Activated CD4-positive, alpha-beta memory T cell treated with anti-CD3 and anti-CD28 coated beads for 36 hours (primary cell): ENCODE measurements around the gene CACNB4. TPM values are rescaled to one million over a fixed set of nuclear protein-coding genes. Genes with fewer than 3 reads are reported as not detected.
"Not testable (repeated sequence)": the region's sequence is repeated elsewhere in the genome, so short reads cannot be mapped to it uniquely, and the experiment has no call there.

Source experiments
- CTCF ChIA-PET: fragments of 350-600 bp; sonication (Branson Sonifier 250); formaldehyde crosslinking; loops from one replicate; lab custom pipeline; 2021; ENCODE audit warnings: antibody characterized with exemption, inconsistent platforms; lab: Charles Lee
- POLR2A ChIA-PET: fragments of 350-600 bp; sonication (Branson Sonifier 250); formaldehyde crosslinking; loops from one replicate; lab custom pipeline; 2021; ENCODE audit warnings: antibody characterized with exemption; lab: Charles Lee
- DNase-seq: peaks from one replicate; pipeline ENCODE4 v3.0.0-alpha.2; 2020
- H3K27ac Mint-ChIP-seq: one replicate; pipeline ENCODE4 v1.8.0; 2021; ENCODE audit warnings: mixed read lengths
- H3K27me3 Mint-ChIP-seq: one replicate; pipeline ENCODE4 v1.8.0; 2021; ENCODE audit warnings: mixed read lengths
- H3K36me3 Mint-ChIP-seq: one replicate; pipeline ENCODE4 v1.8.0; 2021; ENCODE audit warnings: mixed read lengths
- H3K4me1 Mint-ChIP-seq: one replicate; pipeline ENCODE4 v1.8.0; 2021; ENCODE audit warnings: low read depth, mixed read lengths
- H3K4me3 Mint-ChIP-seq: one replicate; pipeline ENCODE4 v1.8.0; 2021; ENCODE audit warnings: mild to moderate bottlenecking, mixed read lengths
- H3K9me3 Mint-ChIP-seq: one replicate; pipeline ENCODE4 v1.8.0; 2021; ENCODE audit warnings: mixed read lengths
- intact Hi-C: fragments of 100-400 bp; cut with micrococcal nuclease; formaldehyde crosslinking; loops from one replicate; pipeline ENCODE4 v1.15.1; 2023
- total RNA-seq, 2 experiments: library from RNA; stranded (reverse); gene quantifications; one replicate each; pipeline ENCODE4 v1.2.3, GENCODE V29; 2021

Gene CACNB4
- total RNA-seq, 2 experiments from 2014 or later: 0.19 to 0.48 TPM

DNA sequence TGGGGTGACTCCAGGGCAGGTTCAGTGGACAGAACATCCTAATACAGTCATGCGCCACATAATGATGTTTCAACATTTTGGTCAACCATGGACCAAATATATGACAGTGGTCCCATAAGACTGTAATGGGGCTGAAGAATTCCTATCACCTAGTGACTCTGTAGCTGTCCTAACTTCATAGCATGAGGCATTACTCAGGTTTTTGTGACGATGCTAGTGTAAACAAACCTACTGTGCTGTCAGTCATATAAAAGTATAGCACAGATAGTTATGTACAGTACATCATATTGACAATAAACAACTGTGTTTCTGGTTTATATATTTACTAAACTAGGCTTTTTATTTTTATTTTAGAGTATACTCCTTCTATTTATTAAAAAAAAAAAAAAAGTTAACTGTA is 87.1 kb downstream of the CACNB4 start:
- ChIA-PET POLR2A (interaction anchor here (0.6 kb wide), 1 partner anchor 247 kb away, joined by 3 read pairs; no protein-coding TSS in a partner anchor), CTCF (interaction anchor here (1.0 to 5.6 kb wide), 4 partner anchors 13 to 15 kb away, joined by 3 to 41 read pairs (median 4); no protein-coding TSS in a partner anchor)
- DNase-seq: no peak
- Mint-ChIP-seq H3K4me3 (no peak overlapping the region), H3K27ac (no peak overlapping the region), H3K9me3 (no peaks in the 10 kb centered on the region), H3K36me3 (no peaks in the 10 kb centered on the region), H3K4me1 (no peaks in the 10 kb centered on the region), H3K27me3 (peaks cover 9% of the 10 kb centered on the region)
- intact Hi-C loops: no loop called here

DNA sequence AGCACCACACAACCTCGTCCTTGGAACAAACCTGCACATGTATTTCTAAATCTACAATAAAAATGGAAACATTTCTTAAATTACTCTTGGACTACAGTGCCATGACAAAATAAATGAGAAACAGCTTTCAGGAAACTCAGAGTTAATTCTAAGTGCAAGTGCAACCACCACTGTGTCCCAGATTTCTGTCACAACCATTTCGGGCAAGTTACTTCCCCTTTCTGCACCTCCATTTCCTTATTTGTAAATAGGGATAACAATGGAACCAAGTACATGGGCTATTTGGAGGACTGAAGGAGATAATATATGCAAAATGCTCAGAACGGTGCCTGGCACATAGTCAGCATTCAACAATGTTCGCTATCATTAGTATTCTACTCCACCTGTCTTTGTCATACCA is 93.2 kb downstream of the CACNB4 start:
- ChIA-PET POLR2A (no interaction called here), CTCF (no interaction called here)
- Mint-ChIP-seq H3K4me3 (no peak overlapping the region), H3K27ac (no peak overlapping the region), H3K9me3 (no peaks in the 10 kb centered on the region), H3K4me1 (peaks cover 12% of the 10 kb centered on the region), H3K27me3 (peaks cover 8% of the 10 kb centered on the region), H3K36me3 (no peaks in the 10 kb centered on the region)
- intact Hi-C loops: loop anchor here (2.0 to 10.0 kb wide), 2 partner anchors 29 to 371 kb away; no protein-coding TSS in a partner anchor
- no peak for DNase-seq

- POLR2A ChIA-PET, H3K27me3 Mint-ChIP-seq, H3K27ac Mint-ChIP-seq, H3K4me3 Mint-ChIP-seq, H3K36me3 Mint-ChIP-seq, DNase-seq, H3K9me3 Mint-ChIP-seq: not testable (repeated sequence)
- CTCF ChIA-PET: interaction anchor here (0.6 to 7.8 kb wide), 3 partner anchors 22 to 431 kb away, joined by 3 to 73 read pairs (median 3); no protein-coding TSS in a partner anchor
- H3K4me1 Mint-ChIP-seq: peaks cover 12% of the 10 kb centered on the region
- intact Hi-C loops: loop anchor here (5.0 to 10.0 kb wide), 2 partner anchors 176 to 368 kb away; partner anchors contain the start of gene ARL5A
Measured at GRCh38 chr2:152003283-152003682, 95.6 kb downstream of the CACNB4 start.

DNA sequence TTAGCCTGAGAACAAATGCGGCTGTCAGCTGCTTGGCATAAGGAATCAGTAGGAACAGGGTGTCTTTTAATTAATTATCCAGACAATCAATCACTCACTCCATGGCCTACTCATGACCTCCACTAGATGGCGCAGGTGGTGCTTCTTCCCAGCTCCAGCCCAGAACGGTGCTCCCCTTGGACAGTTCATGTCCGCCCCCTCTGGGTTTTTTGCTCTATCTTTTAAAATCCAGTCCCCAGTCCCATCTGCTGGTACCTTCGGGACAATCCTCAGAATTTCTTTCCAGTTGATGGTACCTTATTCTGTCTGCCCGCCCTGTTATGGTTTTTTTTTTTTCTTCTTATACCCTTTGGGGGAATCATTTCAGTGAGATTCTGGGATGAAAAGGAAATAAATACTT is 99.8 kb downstream of the CACNB4 start:
- H3K27me3 Mint-ChIP-seq: peaks cover 2% of the 10 kb centered on the region
- intact Hi-C loops: loop anchor here (1.0 kb wide), 1 partner anchor 26 kb away; no protein-coding TSS in a partner anchor
- ChIA-PET POLR2A (no interaction called here), CTCF (interaction anchor here (0.5 to 7.8 kb wide), 19 partner anchors 12 to 355 kb away, joined by 3 to 73 read pairs (median 4); no protein-coding TSS in a partner anchor)
- H3K36me3 Mint-ChIP-seq: no peaks in the 10 kb centered on the region
- no peak overlapping the region for H3K27ac Mint-ChIP-seq
- DNase-seq: peak; percentile 57
- no peaks in the 10 kb centered on the region for H3K9me3 Mint-ChIP-seq
- H3K4me3 Mint-ChIP-seq: no peak overlapping the region
- peaks cover under 1% of the 10 kb centered on the region for H3K4me1 Mint-ChIP-seq

GRCh38 chr2:151996243-151997003 is 102.4 kb downstream of the CACNB4 start:
- Mint-ChIP-seq H3K27ac (no peak overlapping the region), H3K27me3 (peaks cover 5% of the 10 kb centered on the region), H3K9me3 (no peaks in the 10 kb centered on the region), H3K4me1 (no peaks in the 10 kb centered on the region), H3K4me3 (no peak overlapping the region), H3K36me3 (no peaks in the 10 kb centered on the region)
- intact Hi-C loops: no loop called here
- ChIA-PET CTCF (interaction anchor here (0.8 to 1.6 kb wide), 3 partner anchors 16 to 29 kb away, joined by 3 to 7 read pairs (median 3); no protein-coding TSS in a partner anchor), POLR2A (no interaction called here)
- DNase-seq: no peak

- Mint-ChIP-seq H3K9me3 (no peaks in the 10 kb centered on the region), H3K27ac (no peak overlapping the region), H3K27me3 (peaks cover 5% of the 10 kb centered on the region), H3K4me3 (no peak overlapping the region), H3K4me1 (no peaks in the 10 kb centered on the region), H3K36me3 (no peaks in the 10 kb centered on the region)
- POLR2A ChIA-PET: no interaction called here
- CTCF ChIA-PET: interaction anchor here (1.6 kb wide), 1 partner anchor 30 kb away, joined by 7 read pairs; no protein-coding TSS in a partner anchor
- DNase-seq: no peak
- intact Hi-C loops: no loop called here
Measured at GRCh38 chr2:151995161-151995557, 103.7 kb downstream of the CACNB4 start.

- DNase-seq, POLR2A ChIA-PET, H3K4me1 Mint-ChIP-seq: not testable (repeated sequence)
Measured at GRCh38 chr2:151994178-151994577, 104.7 kb downstream of the CACNB4 start.

GRCh38 chr2:151991010-151991409 is 107.8 kb downstream of the CACNB4 start:
- no peak overlapping the region for H3K4me3 Mint-ChIP-seq
- no peak for DNase-seq
- H3K27ac Mint-ChIP-seq: no peak overlapping the region
- ChIA-PET POLR2A (no interaction called here), CTCF (interaction anchor here (1.0 kb wide), 1 partner anchor 35 kb away, joined by 6 read pairs; no protein-coding TSS in a partner anchor)
- no peaks in the 10 kb centered on the region for H3K9me3 Mint-ChIP-seq
- peaks cover 4% of the 10 kb centered on the region for H3K27me3 Mint-ChIP-seq
- no peaks in the 10 kb centered on the region for H3K4me1 Mint-ChIP-seq
- no peaks in the 10 kb centered on the region for H3K36me3 Mint-ChIP-seq
- intact Hi-C loops: no loop called here

More at GRCh38 chr2:151994178-151994577, 104.7 kb downstream of the CACNB4 start:
- H3K27me3 Mint-ChIP-seq, intact Hi-C loops, H3K36me3 Mint-ChIP-seq, H3K4me3 Mint-ChIP-seq, H3K9me3 Mint-ChIP-seq, H3K27ac Mint-ChIP-seq: not testable (repeated sequence)
- CTCF ChIA-PET: interaction anchor here (0.7 kb wide), 2 partner anchors 10 to 31 kb away, joined by 3 to 4 read pairs; no protein-coding TSS in a partner anchor

DNA sequence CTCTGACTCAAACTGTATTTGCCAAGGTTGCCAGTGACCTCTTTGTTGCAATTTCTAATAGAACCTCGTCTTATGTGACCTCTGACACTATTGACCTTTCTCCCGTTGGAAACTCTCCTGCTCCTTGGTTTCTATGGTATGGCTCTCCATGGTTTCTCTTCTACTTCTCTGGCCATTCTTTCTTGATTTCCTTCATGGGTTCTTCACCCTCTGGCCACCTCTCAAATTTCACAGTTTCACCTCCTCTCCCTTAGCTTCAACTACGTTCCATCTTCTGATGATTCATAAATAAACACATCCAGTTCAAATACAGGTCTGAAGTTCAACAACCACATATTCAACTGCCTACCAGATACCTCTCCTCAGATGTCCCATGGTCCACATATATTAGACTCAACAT is 109.5 kb downstream of the CACNB4 start:
- intact Hi-C loops: no loop called here
- no peaks in the 10 kb centered on the region for H3K36me3 Mint-ChIP-seq
- ChIA-PET CTCF (no interaction called here), POLR2A (no interaction called here)
- no peak overlapping the region for H3K27ac Mint-ChIP-seq
- H3K27me3 Mint-ChIP-seq: peaks cover 6% of the 10 kb centered on the region
- no peaks in the 10 kb centered on the region for H3K9me3 Mint-ChIP-seq
- H3K4me3 Mint-ChIP-seq: no peak overlapping the region
- no peaks in the 10 kb centered on the region for H3K4me1 Mint-ChIP-seq
- no peak for DNase-seq

- no peaks in the 10 kb centered on the region for H3K9me3 Mint-ChIP-seq
- POLR2A ChIA-PET: no interaction called here
- no peaks in the 10 kb centered on the region for H3K36me3 Mint-ChIP-seq
- intact Hi-C loops: no loop called here
- no peaks in the 10 kb centered on the region for H3K4me1 Mint-ChIP-seq
- no peak overlapping the region for H3K4me3 Mint-ChIP-seq
- CTCF ChIA-PET: interaction anchor here (1.5 kb wide), 1 partner anchor 38 kb away, joined by 5 read pairs; no protein-coding TSS in a partner anchor
- H3K27ac Mint-ChIP-seq: no peak overlapping the region
- DNase-seq: no peak
- H3K27me3 Mint-ChIP-seq: peaks cover 3% of the 10 kb centered on the region
Measured at GRCh38 chr2:151987484-151987883, 111.4 kb downstream of the CACNB4 start.

DNA sequence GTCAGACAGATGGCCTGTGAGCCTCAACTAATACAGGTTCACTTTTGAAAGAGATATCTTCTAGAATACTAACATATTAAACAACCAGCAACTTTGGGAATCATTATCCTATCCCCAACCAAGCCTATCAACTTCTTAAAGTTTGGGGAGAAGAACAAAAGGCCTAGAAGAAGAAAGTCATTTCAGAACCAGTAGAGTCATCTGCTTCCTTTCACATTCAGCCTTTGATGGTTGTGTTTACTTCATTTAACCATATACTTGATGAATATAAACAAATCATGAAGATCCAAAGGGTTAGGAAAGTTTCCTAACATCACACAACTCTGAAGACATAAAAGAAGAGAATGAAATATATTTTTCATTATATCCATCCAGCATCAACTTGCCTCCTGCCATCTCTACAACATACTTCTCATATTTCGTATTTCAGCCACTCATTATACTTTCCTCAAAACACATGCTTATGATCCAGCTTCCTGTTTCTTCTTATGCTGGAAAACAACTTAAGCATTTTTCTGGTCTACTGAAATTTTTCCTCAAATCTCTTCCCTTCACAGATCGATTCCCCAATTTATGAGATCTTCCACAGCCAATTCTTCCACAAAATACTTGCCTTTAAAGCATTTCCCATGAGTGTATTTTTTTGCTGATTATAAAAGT is 114.3 kb downstream of the CACNB4 start:
- Mint-ChIP-seq H3K27ac (no peak overlapping the region), H3K4me3 (no peak overlapping the region), H3K9me3 (no peaks in the 10 kb centered on the region), H3K36me3 (no peaks in the 10 kb centered on the region), H3K4me1 (no peaks in the 10 kb centered on the region), H3K27me3 (peaks cover 8% of the 10 kb centered on the region)
- POLR2A ChIA-PET: no interaction called here
- CTCF ChIA-PET: interaction anchor here (0.9 to 2.0 kb wide), 2 partner anchors 13 to 14 kb away, joined by 3 to 9 read pairs; no protein-coding TSS in a partner anchor
- no peak for DNase-seq
- intact Hi-C loops: no loop called here

DNA sequence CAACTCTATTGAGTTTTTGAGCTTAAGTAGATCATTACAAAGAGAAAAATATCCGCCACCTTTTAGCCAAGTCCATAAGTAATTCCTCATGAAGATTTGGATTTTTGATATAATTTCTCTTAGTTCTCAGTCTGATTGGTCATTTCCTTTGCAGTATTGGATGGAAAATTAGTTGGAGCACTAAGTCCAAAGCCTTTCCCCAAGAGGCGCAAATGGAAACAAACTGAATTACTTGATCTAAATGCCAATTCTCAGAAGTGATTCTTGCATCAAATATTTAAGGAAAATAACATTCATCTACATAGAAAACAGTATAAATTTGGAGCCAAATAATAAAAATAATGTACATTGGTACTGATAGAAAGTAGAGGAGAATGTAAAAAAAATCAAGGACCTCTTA is 115.6 kb downstream of the CACNB4 start:
- CTCF ChIA-PET: interaction anchor here (2.0 kb wide), 1 partner anchor 15 kb away, joined by 9 read pairs; no protein-coding TSS in a partner anchor
- DNase-seq: no peak
- H3K4me3 Mint-ChIP-seq: no peak overlapping the region
- peaks cover 12% of the 10 kb centered on the region for H3K27me3 Mint-ChIP-seq
- intact Hi-C loops: no loop called here
- no peaks in the 10 kb centered on the region for H3K9me3 Mint-ChIP-seq
- H3K4me1 Mint-ChIP-seq: no peaks in the 10 kb centered on the region
- POLR2A ChIA-PET: no interaction called here
- H3K36me3 Mint-ChIP-seq: no peaks in the 10 kb centered on the region
- no peak overlapping the region for H3K27ac Mint-ChIP-seq
